GM19351 (cell line): Measurements from ENCODE around the gene CMTM2.
"Not testable (repeated sequence)": the region's sequence is repeated elsewhere in the genome, so short reads cannot be mapped to it uniquely, and the experiment has no call there.

Experiments
- ATAC-seq: cut with Tn5 transposase; IDR thresholded peaks from one replicate; pipeline ENCODE4 v1.9.1; 2021; ENCODE audit warnings: mild to moderate bottlenecking, moderate library complexity; ENCODE audit not compliant: unreplicated experiment

CMTM2 gene

DNA sequence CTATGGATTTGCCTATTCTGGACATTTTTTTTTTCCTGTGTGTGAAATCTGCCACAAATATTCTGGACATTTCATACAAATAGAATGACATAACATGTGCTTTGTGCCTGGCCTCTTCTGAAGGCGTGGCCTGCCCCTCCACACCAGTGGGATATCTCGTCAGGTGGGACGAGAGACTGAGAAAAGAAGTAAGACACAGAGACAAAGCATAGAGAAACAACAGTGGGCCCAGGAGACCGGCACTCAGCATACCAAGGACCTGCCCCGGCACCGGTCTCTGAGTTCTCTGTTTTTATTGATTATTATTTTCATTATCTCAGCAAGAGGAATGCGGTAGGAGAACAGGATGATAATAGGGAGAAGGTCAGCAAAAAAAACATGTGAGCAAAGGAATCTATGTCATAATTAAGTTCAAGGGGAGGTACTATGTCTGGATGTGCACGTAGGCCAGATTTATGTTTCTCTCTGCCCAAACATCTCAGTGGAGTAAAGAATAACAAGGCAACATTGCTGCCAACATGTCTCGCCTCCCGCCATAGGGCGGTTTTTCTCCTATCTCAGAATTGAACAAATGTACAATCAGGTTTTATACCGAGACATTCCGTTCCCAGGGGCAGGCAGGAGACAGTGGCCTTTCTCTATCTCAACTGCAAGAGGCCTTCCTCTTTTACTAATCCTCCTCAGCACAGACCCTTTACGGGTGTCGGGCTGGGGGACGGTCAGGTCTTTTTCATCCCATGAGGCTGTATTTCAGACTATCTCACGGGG, 48.5 kb downstream of the CMTM2 start:
- not testable (repeated sequence) for ATAC-seq

DNA sequence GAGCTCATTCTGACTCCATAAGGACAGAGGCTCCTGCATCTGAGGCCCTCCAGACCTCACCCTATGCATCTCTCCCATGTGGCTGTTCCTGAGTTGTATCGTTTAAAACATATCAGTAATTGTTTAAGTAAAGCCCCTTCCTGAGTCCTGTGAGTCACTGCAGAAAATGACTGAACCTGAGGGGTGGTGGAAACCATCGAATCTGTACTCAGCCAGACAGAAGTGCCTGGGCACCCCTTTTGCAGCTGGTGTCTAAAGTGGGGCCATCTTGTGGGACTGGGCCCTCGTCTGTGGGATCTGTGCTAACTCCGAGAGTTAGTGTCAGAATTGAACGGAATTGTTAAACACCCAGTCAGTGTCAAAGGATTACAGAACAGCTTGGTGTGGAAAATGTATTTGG, 50.6 kb downstream of the CMTM2 start:
- no peak for ATAC-seq

DNA sequence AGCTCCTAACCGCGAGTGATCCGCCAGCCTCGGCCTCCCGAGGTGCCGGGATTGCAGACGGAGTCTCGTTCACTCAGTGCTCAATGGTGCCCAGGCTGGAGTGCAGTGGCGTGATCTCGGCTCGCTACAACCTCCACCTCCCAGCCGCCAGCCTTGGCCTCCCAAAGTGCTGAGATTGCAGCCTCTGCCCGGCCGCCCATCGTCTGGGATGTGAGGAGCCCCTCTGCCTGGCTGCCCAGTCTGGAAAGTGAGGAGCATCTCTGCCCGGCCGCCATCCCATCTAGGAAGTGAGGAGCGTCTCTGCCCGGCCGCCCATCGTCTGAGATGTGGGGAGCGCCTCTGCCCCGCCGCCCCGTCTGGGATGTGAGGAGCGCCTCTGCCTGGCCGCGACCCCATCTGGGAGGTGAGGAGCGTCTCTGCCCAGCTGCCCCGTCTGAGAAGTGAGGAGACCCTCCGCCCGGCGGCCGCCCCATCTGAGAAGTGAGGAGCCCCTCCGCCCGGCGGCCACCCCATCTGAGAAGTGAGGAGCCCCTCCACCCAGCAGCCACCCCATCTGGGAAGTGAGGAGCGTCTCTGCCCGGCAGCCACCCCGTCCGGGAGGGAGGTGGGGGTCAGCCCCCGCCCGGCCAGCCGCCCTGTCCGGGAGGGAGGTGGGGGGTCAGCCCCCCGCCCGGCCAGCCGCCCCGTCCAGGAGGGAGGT, 51.4 kb downstream of the CMTM2 start:
- ATAC-seq = not testable (repeated sequence)

DNA sequence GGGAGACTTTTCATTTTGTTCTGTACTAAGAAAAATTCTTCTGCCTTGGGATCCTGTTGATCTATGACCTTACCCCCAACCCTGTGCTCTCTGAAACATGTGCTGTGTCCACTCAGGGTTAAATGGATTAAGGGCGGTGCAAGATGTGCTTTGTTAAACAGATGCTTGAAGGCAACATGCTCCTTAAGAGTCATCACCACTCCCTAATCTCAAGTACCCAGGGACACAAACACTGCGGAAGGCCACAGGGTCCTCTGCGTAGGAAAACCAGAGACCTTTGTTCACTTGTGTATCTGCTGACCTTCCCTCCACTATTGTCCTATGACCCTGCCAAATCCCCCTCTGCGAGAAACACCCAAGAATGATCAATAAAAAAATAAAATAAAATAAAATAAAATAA, 52.3 kb downstream of the CMTM2 start:
- ATAC-seq = not testable (repeated sequence)

DNA sequence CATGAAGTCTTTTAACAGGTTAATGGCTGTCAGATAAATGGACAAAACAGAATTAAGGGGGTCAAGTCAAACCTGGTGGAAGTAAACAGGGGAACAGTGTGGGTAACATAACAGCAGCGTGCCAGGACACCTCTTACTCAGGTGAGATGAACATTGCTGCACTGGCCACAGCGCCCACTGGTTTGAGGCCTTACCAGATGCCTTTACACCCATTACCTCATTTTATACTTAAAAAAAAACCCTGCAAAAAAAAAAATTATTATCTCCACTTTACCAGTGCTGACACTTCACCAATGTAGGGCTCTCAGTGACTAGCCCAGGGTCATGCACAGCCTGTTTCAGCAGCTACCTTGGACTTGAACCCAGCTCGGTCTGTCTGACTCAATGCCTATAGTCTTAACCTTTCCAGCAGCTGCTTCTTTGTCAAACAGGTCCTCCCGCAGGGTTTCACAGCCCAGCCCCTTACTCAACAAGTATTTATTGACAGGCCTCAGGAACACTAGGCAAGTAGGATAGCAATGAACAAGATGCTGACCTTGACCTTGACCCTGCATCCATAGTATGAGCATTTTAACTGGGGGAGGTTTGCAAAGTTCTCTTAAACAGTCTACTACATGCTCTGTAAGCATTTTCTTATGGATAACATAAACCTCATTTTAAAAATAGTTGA, 55.4 kb downstream of the CMTM2 start:
- no peak for ATAC-seq

DNA sequence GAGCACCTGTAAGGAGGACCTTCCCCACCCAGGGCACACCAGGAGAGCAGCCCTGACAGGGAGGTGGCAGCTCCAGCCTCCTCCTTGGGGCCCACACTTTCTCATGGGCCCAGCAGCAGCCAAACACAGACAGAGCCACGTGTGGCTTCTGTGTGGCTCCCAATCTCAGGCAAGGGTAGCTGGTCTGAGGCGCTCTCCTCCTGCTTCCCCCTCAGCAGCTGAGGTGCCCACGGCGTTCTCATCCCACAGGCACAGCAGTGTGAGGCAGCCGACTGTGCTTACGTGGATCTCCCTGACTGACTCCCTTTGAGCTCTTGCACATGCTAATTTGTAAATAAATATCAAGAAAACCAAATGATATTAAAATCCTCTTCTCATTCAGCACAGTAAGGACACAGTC, 56.1 kb downstream of the CMTM2 start:
- ATAC-seq = no peak

DNA sequence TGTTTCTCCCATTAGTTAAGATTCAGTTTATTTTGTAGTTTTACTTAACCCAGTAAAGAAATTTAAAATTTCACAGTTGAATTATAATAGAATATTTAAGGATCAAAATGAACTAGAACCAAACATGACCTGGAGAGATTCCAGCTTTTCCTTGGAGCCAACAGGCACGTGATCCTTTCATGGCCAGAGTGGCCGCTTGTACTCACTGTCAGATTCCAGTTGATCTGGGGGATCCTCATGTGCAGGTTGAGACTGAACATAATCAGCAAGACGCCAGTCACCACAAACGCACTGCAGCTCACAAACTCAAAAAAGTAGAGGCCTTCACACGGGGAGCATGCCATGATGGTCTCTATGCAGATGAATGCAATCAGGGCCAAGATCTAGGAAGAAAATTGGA, 56.9 kb downstream of the CMTM2 start:
- no peak for ATAC-seq

DNA sequence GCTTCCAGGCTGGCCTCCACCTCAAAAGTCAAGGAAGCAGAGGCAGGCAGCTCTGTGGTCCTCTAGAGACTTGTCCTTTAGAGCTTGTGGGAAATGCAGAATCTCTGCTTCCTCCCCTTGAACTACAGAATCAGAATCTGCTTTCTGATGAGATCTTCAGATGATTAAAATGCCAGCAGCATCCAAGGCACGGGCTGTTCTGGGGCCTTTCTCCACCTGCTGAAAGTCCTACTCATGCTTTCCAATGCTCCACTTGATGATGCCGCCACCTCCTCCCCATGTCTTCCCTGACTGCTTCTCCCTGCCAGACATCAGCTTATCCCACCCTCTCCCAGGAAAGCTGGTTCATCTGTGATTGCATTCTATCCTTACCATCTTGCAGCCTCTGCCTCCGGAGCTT, 58.5 kb downstream of the CMTM2 start:
- no peak for ATAC-seq
